Cardiac muscle cell (in vitro differentiated cells and primary cell): ENCODE data around the gene CTRL. TPM values are rescaled to one million over a fixed set of nuclear protein-coding genes. Genes with fewer than 3 reads are reported as not detected.

Source experiments
- DNase-seq, 2 donors: peaks; one replicate each; pipeline versions ENCODE4 v3.0.0 to v3.0.0-alpha.2; 2010 to 2017; ENCODE audit warnings: low read depth in 1 of 2, low spot score in 1 of 2
- H3K27ac ChIP-seq: fragments of 200-600 bp; sonication (generic); 2 replicates; pipeline ENCODE4 v1.5.1; 2016
- H3K27me3 ChIP-seq: fragments of 200-600 bp; sonication (generic); 2 replicates; pipeline ENCODE4 v1.6.0; 2016; ENCODE audit warnings: control low read depth
- H3K36me3 ChIP-seq: fragments of 200-600 bp; sonication (generic); 2 replicates; pipeline ENCODE4 v1.5.1; 2016; ENCODE audit warnings: control low read depth
- H3K4me1 ChIP-seq: fragments of 200-600 bp; sonication (generic); 2 replicates; pipeline ENCODE4 v1.8.1; 2017; ENCODE audit warnings: low read depth, mild to moderate bottlenecking, mixed run types
- H3K4me3 ChIP-seq: fragments of 200-600 bp; sonication (generic); 2 replicates; pipeline ENCODE4 v1.5.1; 2016; ENCODE audit warnings: mild to moderate bottlenecking
- H3K9me3 ChIP-seq: fragments of 200-600 bp; sonication (generic); 2 replicates; pipeline ENCODE4 v1.5.1; 2017; ENCODE audit warnings: low read depth, mild to moderate bottlenecking, control low read depth
- CTCF ChIP-seq: IDR thresholded peaks from 2 replicates; pipeline ENCODE4 v1.5.1; 2012; ENCODE audit warnings: low read depth, mild to moderate bottlenecking, low read length
- polyA plus RNA-seq: library from polyadenylated mRNA; unstranded; fragments of >200 nt; fragmentation: Nextera tagmentation; extraction: Ambion mirVana; gene quantifications from 2 replicates; pipeline ENCODE4 v1.2.1, GENCODE V29; 2016
- total RNA-seq: library from RNA; depleted of rRNA; stranded (reverse); fragments of >200 nt; gene quantifications from 2 replicates; pipeline ENCODE4 v1.2.3, GENCODE V29; 2016

The CTRL gene
- total and polyA plus RNA-seq, 2 experiments from 2014 or later, result 2.7 to 14.8 TPM

DNA sequence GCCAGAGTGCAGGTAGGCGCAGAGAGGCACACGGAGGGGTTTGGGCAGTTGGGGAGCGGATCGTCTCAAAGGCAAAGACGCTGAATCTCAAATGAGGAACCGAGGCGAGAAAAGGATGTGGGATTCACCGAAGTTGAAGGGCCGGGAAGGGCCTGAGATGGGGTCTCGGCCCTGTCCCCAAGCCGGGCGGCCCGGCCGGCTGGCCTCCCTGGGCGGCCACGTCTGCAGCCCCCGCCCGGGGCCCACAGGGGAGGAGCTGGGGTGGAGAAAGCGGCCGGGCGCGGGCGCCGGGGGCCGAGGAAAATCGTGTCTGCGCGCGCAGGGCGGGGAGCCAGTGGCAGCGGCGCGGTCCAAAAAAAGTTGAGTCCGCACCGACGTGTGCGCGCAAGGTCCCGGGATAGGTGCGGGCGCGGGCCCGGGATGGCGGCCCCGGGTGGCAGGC lies 36.3 kb upstream of the CTRL start:
- Histone ChIP-seq H3K27ac (peak overlapping the region; percentile 56), H3K27me3 (no peaks in the 10 kb centered on the region), H3K36me3 (no peaks in the 10 kb centered on the region), H3K4me1 (peaks cover 7% of the 10 kb centered on the region), H3K9me3 (no peaks in the 10 kb centered on the region), H3K4me3 (peak overlapping the region; percentile 81)
- peak in 1 of 2 donors; percentile 35 for DNase-seq
- TF ChIP-seq CTCF, result no peak

GRCh38 chr16:67967183-67967957 lies 35.7 kb upstream of the CTRL start:
- peak in 1 of 2 donors; percentile 34 for DNase-seq
- TF ChIP-seq CTCF, result no peak
- no peaks in the 10 kb centered on the region for H3K9me3 ChIP-seq
- H3K36me3 ChIP-seq, result no peaks in the 10 kb centered on the region
- peaks cover 7% of the 10 kb centered on the region for H3K4me1 ChIP-seq
- H3K27me3 ChIP-seq, result no peaks in the 10 kb centered on the region
- peak overlapping the region; percentile 81 for H3K4me3 ChIP-seq
- H3K27ac ChIP-seq, result no peak overlapping the region

GRCh38 chr16:67966549-67967182 lies 35.0 kb upstream of the CTRL start:
- peaks cover 7% of the 10 kb centered on the region for H3K4me1 ChIP-seq
- H3K27ac ChIP-seq, result peak overlapping the region; percentile 59
- no peak overlapping the region for H3K4me3 ChIP-seq
- DNase-seq, result peak in 1 of 2 donors; percentile 33
- peaks cover 2% of the 10 kb centered on the region for H3K36me3 ChIP-seq
- H3K27me3 ChIP-seq, result no peaks in the 10 kb centered on the region
- no peaks in the 10 kb centered on the region for H3K9me3 ChIP-seq
- TF ChIP-seq CTCF, result no peak

DNA sequence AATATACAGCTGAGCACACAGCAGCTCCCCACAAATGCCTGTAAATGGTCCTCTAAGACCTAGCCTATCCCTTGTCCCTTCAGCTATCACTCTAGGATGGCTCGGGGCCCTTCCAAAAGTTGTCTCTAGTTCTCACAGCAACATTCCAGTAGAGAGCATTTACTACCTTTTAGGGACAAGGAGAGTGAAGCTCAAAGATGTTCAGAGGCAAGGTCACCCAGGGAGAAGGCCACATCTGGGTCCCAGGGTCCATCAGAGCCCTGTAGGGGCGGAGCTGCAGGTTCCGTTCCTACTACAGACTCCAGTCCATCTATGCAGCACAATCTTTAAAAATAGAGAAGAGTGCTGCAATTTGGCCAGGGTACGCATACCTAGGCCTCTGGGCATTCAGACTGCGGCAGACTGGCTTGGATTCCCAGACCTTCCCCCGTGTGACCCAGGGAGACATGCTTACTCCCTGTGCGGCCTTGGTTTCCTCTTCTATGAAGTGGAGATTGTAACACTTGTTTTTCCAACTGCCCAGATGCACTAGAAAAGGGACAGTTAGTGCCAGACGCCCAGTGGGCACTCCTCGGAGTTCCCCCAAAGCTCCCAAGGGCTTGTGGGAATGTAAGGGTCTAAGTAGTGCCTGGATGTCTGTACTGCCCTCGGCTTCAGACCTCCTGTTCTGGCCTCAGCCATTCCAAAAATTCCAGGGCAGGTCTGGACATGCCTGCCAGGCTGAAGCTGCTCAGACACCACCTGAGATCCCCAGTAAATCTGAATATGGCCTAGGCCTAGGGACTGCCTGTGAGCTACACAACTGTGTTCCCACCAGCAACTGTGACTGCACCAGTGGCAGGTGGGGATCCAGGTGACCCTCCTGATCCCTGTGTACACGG lies 34.2 kb upstream of the CTRL start:
- H3K36me3 ChIP-seq, result peaks cover 6% of the 10 kb centered on the region
- H3K27ac ChIP-seq, result peak overlapping the region; percentile 59
- no peak overlapping the region for H3K4me3 ChIP-seq
- peaks cover 7% of the 10 kb centered on the region for H3K4me1 ChIP-seq
- no peaks in the 10 kb centered on the region for H3K9me3 ChIP-seq
- DNase-seq, result no peak
- no peaks in the 10 kb centered on the region for H3K27me3 ChIP-seq
- TF ChIP-seq CTCF, result no peak

GRCh38 chr16:67964477-67965131 lies 32.9 kb upstream of the CTRL start:
- Histone ChIP-seq H3K4me1 (peaks cover 7% of the 10 kb centered on the region), H3K36me3 (peaks cover 11% of the 10 kb centered on the region), H3K27ac (no peak overlapping the region), H3K27me3 (no peaks in the 10 kb centered on the region), H3K9me3 (no peaks in the 10 kb centered on the region), H3K4me3 (no peak overlapping the region)
- no peak for DNase-seq
- no peak for TF ChIP-seq CTCF
